GM21515 (cell line): ENCODE results near the gene CNFN.

Experiments used
- ATAC-seq: cut with Tn5 transposase; IDR thresholded peaks from one replicate; pipeline ENCODE4 v1.9.1; 2021; ENCODE audit not compliant: unreplicated experiment

Gene CNFN

GRCh38 chr19:42410371-42410770, 20.3 kb upstream of the CNFN start:
- ATAC-seq: no peak

DNA sequence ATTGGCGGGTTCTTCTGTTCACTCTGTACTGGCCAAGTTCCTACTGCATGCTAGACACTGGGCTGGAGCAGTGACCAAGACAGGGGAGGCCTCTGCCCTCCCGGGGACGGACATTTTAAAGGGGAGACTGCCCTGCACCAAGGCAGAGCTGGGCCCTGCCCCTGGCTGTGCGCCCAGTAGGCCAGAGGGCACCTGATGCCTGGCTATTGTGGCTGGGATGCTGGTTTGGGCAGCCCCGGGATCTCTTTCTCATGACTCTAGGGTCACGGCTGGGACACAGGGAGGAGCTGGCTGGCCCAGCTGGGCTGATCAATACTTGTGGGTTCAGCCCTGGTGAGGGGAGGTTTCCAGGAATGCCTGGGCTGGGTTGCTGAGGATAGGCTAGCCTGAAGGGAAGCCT, 19.4 kb upstream of the CNFN start:
- no peak for ATAC-seq

DNA sequence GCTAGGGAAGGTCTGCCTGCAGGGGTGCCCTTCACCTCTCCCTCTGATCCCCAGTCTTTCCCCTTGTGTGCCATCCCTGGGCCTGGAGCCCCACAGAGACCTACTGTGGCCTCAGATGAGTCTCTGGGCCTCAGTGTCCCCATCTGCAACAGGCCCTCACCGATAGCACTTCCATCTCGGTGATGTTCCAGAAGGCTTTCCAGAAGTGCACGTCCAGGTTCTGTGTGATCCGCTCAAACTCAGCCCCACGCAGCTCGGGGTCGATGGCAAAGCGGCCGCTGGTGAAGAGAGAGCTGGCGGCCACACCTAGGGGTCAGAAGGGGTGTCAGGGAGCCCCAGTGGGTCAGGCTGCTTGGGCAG, 17.7 kb upstream of the CNFN start:
- ATAC-seq: no peak

GRCh38 chr19:42407085-42407815, 17.2 kb upstream of the CNFN start:
- no peak for ATAC-seq

GRCh38 chr19:42406111-42406510, 16.0 kb upstream of the CNFN start:
- no peak for ATAC-seq

GRCh38 chr19:42403586-42403985, 13.5 kb upstream of the CNFN start:
- no peak for ATAC-seq

DNA sequence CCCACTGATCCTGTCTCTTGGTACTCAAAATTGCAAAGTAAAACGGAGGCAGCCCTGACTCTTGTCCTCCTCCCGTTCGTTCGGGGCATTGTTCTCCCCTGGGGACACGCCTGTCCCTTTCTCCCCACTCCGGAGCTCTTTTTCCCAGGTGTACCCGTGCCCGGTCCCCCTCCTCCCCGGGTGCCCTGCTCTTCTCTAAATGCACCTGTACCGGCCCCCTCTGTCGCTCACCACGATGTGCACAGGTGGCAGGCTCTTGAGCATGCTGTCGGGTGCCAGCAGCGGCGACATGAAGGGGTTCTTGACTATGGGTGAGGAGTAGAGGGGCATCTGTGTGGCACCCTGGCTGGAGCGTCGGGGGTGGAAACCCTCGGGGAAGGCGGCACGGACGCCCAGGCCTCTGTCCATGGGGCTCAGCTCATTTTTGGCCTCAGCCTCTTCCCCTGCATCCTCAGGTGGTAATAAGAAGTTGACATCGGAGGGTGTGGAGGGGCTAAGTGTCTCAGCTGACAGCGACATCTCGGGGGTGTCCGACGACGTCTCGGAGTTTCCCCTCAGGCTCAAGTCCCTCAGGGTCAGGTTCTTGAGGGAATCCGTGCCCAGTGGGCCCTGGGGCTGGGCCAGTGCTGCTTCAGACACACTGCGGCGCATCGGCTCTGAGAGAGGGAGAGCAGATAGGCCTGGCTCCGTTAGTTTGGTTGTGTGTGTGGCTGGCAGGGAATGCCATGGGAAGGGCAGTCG, 12.4 kb upstream of the CNFN start:
- no peak for ATAC-seq

DNA sequence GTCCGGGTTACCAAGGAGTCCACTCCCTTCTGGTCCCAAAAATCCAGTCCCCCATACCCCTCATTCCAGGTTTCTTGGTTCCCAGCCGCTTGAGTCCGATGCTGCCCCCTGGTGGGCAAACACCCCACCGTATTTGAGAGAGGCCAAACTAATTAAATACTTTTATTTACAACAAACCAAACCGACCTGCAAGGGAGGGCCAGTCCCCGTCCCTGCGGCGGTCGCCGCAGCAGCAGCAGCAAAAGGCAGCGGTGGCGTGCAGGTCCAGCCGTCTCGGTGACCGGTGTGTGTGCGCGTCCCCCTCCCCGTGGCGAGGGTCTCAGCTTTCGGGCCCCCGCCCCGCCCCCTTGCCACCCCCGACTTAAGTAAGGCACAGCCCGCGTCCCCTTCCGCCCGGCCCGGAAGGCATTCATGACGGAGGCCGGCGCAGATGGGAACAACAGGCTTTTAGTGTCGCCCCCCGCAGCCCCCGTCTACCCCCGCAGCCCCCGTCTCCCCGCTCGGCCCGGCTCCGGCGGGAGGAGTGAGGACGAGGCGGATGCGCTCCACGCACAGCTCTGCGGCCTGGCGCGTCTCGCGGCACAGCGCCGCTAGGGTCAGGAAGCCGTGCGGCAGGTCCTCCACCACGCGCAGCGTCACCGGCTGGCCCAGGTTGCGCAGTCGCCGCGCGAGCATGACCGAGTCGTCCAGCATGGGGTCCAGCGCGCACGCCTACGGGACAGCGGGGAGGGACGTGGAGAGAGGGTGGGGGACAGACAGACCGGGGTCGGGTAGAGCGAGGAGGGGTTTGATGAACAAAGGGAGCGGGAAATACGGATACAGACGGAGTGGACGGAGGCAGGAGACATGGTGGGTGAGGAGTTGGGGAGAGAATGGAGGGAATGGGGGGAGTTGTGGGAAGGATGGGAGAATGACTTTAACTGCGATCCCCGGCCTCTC, 11.5 kb upstream of the CNFN start:
- no peak for ATAC-seq

DNA sequence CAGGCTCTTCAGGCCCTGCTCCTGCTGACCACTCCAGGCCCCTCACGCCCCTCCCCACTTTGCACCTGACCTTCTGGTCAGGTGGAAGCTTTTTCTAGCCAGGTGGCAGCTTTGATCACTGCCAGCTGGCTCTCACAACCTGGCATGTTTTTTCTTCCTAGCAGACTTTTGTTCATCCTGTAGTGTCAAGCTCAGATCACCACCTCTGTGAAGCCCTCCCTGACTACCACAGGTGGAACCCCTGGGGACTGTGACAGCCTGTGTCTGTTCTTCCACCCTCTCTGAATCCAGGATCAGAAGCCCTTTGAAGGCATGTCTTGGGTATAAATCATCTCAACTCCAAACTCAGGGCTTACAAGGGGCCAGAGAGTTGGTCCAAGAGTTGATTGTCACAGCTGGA, 10.3 kb upstream of the CNFN start:
- no peak for ATAC-seq

- ATAC-seq: no peak
Measured at GRCh38 chr19:42397263-42398166, 7.4 kb upstream of the CNFN start.

- peak; percentile 94 for ATAC-seq
Measured at GRCh38 chr19:42396381-42397262, 6.5 kb upstream of the CNFN start.

DNA sequence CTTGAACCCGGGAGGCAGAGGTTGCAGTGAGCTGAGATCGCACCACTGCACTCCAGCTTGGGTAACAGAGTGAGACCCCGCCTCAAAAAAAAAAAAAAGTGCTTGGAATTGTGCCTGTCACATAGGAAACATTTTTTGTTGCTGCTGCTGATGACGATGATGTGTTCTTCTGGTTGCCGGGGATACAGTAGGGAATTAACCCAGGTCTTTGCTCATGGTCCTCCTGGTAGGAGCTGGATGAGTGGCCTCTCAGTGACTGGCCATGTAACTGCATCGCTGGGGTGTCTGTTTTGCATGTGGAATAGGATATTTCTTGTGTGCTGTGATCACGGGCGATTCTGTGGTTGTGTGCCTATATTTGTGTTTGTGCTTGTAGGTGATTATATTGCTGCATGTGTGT, 4.7 kb upstream of the CNFN start:
- no peak for ATAC-seq

DNA sequence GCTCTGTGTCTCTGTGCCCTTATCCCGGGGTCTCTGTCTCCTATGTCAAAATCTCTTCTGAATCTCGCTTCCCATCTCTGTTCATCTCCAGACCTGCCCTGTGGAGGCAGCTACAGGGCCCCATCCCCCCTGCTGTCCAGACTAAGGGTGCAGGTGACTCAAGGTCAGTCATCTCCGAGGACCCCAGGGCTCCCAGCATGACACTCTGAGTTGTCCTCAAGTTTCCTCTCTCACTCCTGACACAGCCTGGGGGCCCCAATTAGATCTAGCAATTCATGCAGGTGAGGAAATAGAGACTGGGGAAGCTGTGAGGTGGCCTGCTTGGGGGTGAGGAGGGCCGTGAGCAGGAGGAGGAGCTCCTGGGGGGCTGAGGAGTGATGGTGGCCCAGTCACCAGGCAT, 2.1 kb upstream of the CNFN start:
- no peak for ATAC-seq

- ATAC-seq: no peak
Measured at GRCh38 chr19:42388851-42389489, 1.1 kb downstream of the CNFN start.

GRCh38 chr19:42386974-42387707, 3.0 kb downstream of the CNFN start:
- no peak for ATAC-seq

DNA sequence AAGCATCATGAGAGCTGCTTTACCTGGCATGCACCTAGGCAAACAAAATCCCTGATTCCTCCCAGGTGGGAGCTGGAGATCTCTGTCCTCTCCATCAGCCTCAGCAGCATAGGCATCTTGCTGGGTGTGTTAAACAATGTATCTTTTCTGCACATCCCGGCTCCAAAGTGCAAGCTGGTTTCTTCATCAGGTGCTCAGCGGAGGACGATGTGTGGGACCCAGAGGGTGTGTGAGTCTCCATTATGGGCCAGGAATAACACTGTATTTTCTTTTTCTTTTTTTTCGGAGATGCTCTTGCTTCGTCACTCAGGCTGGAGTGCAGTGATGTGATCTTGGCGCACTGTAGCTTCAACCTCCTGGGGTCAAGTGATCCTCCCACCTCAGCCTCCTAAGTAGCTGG, 9.9 kb downstream of the CNFN start:
- no peak for ATAC-seq

DNA sequence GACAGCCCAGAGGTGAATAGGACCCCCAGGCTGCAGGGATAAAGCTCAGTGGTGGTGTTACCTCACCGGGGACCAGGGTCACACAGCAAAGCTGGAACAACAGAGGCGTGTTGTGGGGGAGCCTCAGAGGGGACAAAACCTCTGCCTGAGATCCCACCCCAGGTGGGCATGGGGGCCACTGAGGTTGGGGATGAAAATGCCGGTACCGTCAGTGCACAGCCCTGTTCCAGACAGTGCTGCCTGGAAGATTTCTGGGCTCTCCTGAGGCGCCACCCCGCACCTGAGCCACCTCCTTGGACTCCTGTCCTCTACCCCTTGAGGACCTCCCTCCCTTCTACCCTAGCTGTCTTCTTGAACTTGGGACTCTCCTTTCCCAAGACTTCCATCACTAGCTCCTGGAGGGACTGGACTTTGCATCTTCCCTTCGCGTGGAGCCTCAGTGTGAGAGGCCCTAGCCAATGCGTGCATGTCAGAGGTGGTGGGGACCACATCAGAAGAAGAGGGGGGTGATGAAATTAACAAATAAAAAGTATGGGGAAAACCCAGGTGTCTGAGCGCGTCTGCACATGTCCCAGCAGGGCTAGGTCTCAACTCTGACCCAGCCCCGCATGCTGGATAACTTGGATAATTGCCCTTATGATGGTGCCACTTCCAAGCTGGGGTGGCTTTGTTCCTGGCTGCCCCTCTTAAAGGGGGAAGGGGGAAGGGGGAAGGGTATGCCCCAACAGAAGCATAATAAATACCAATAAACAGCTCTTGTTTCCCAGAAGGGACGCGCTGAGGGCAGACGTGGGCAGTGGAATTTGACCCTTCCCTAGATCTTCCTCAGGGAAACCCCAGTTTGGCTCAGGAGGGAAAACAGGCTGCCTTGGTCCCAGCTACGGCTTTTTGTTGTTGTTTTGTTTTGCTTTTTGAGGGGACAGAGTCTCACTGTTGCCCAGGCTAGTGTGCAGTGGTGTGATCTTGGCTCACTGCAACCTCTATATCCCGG, 11.6 kb downstream of the CNFN start:
- ATAC-seq: no peak
